H1 (cell line): ENCODE measurements around the gene EIF4ENIF1. TPM values are rescaled to one million over a fixed set of nuclear protein-coding genes. Genes with fewer than 3 reads are reported as not detected.

Experiments used
- CTCF ChIA-PET: fragments of 300-600 bp; sonication (Branson Sonifier 250); formaldehyde crosslinking; loops from one replicate; lab custom pipeline; 2021; ENCODE audit not compliant: partially characterized antibody; lab: Charles Lee
- POLR2A ChIA-PET: fragments of 300-600 bp; sonication (Branson Sonifier 250); formaldehyde crosslinking; loops from one replicate; lab custom pipeline; 2021; ENCODE audit warnings: inconsistent platforms; ENCODE audit not compliant: partially characterized antibody; lab: Charles Lee
- DNase-seq, 2 experiments: peaks; one replicate each; pipeline versions ENCODE4 v3.0.0 to v3.0.0-alpha.2; 2010 to 2022; ENCODE audit warnings: low spot score in 2 of 2, low read depth in 1 of 2, mixed read lengths in 1 of 2
- FAIRE-seq: peaks from 2 replicates; lab custom pipeline; 2011; peaks lifted over from hg19 to GRCh38; lab: Jason Lieb, UNC
- H2AFZ ChIP-seq: 2 replicates; pipeline ENCODE4 v1.8.1; 2012; ENCODE audit warnings: low read length, inconsistent platforms
- H2AK5ac ChIP-seq: 2 replicates; pipeline ENCODE4 v1.6.1; 2013; ENCODE audit warnings: low read depth, low read length
- H2BK120ac ChIP-seq: replicated peaks from 2 replicates; pipeline ENCODE3; 2013; ENCODE audit warnings: low read depth, low read length, inconsistent platforms
- H2BK12ac ChIP-seq: 2 replicates; pipeline ENCODE4 v1.6.1; 2013; ENCODE audit warnings: low read depth, low read length
- H2BK15ac ChIP-seq: 2 replicates; pipeline ENCODE4 v1.6.1; 2013; ENCODE audit warnings: low read length
- H2BK20ac ChIP-seq: 2 replicates; pipeline ENCODE4 v1.6.1; 2013; ENCODE audit warnings: low read length
- H2BK5ac ChIP-seq: 2 replicates; pipeline ENCODE4 v1.6.1; 2013; ENCODE audit warnings: low read depth, low read length
- H3K14ac ChIP-seq: 2 replicates; pipeline ENCODE4 v1.6.1; 2013; ENCODE audit warnings: inconsistent platforms; ENCODE audit not compliant: insufficient read length
- H3K18ac ChIP-seq: 2 replicates; pipeline ENCODE4 v1.6.1; 2013; ENCODE audit warnings: low read length; ENCODE audit errors: extremely low read depth
- H3K23ac ChIP-seq: 2 replicates; pipeline ENCODE4 v1.6.1; 2013; ENCODE audit warnings: inconsistent platforms; ENCODE audit not compliant: insufficient read length
- H3K23me2 ChIP-seq: 2 replicates; pipeline ENCODE4 v1.6.1; 2013; ENCODE audit warnings: low read depth, low read length
- H3K27ac ChIP-seq: 2 replicates; pipeline ENCODE4 v1.6.1; 2011; ENCODE audit warnings: low read depth, low read length, inconsistent platforms
- H3K27me3 ChIP-seq, 4 experiments: replicated peaks in 1 of 4; 1 replicate in 1 of 4; 2 replicates in 3 of 4; pipeline versions ENCODE4 v1.6.1 to v1.8.1; 2011 to 2013; ENCODE audit warnings: low read length in 3 of 4, mild to moderate bottlenecking in 3 of 4, inconsistent platforms in 2 of 4, mixed read lengths in 2 of 4, moderate library complexity in 1 of 4; ENCODE audit not compliant: control insufficient read depth in 3 of 4, insufficient read depth in 3 of 4; ENCODE audit errors: extremely low read depth in 1 of 4
- H3K36me3 ChIP-seq, 4 experiments: 2 replicates each; pipeline versions ENCODE4 v1.6.1 to v1.8.1; 2011 to 2013; ENCODE audit warnings: mild to moderate bottlenecking in 4 of 4, low read length in 3 of 4, moderate library complexity in 2 of 4, control low read depth in 1 of 4, inconsistent platforms in 1 of 4; ENCODE audit not compliant: insufficient read depth in 4 of 4, control insufficient read depth in 2 of 4
- H3K4ac ChIP-seq: replicated peaks from 2 replicates; pipeline ENCODE3; 2013; ENCODE audit warnings: low read length, low read depth, mixed read lengths, inconsistent platforms; ENCODE audit not compliant: insufficient read length
- H3K4me1 ChIP-seq, 4 experiments: replicated peaks in 1 of 4; 1 replicate in 1 of 4; 2 replicates in 3 of 4; pipeline versions ENCODE4 v1.6.1 to v1.8.1; 2011 to 2013; ENCODE audit warnings: low read length in 3 of 4, inconsistent platforms in 2 of 4, mixed read lengths in 1 of 4; ENCODE audit not compliant: insufficient read depth in 4 of 4, control insufficient read depth in 3 of 4
- H3K4me2 ChIP-seq, 2 experiments: 2 replicates each; pipeline versions ENCODE4 v1.6.1 to v1.8.1; 2011 to 2013; ENCODE audit warnings: low read depth in 2 of 2, low read length in 2 of 2, control low read depth in 1 of 2, inconsistent platforms in 1 of 2, mild to moderate bottlenecking in 1 of 2; ENCODE audit not compliant: insufficient read depth in 1 of 2
- H3K4me3 ChIP-seq, 4 experiments: fragments of 200-600, 300-600 bp in 1 of 4; sonication (generic), shearing (Covaris generic), sonication (Bioruptor Twin) in 1 of 4; 2 replicates each; pipeline versions ENCODE4 v1.5.1 to v1.8.1; 2011 to 2016; ENCODE audit warnings: low read length in 4 of 4, low read depth in 3 of 4, control low read depth in 2 of 4, inconsistent platforms in 2 of 4, mild to moderate bottlenecking in 2 of 4, mixed read lengths in 1 of 4, moderate library complexity in 1 of 4; ENCODE audit not compliant: insufficient read depth in 2 of 4; ENCODE audit errors: extremely low read depth in 1 of 4
- H3K56ac ChIP-seq: replicated peaks from 2 replicates; pipeline ENCODE3; 2013; ENCODE audit warnings: low read depth, mild to moderate bottlenecking, mixed read lengths, low read length, inconsistent platforms; ENCODE audit not compliant: insufficient read length
- H3K79me1 ChIP-seq: 2 replicates; pipeline ENCODE4 v1.6.1; 2013; ENCODE audit warnings: low read depth, low read length, control low read depth
- H3K79me2 ChIP-seq, 2 experiments: 2 replicates each; pipeline versions ENCODE4 v1.6.1 to v1.8.1; 2012 to 2013; ENCODE audit warnings: low read length in 2 of 2, mild to moderate bottlenecking in 2 of 2, inconsistent platforms in 1 of 2; ENCODE audit not compliant: insufficient read depth in 2 of 2, control insufficient read depth in 1 of 2
- H3K9ac ChIP-seq, 4 experiments: replicated peaks in 1 of 4; 1 replicate in 1 of 4; 2 replicates in 3 of 4; pipeline versions ENCODE4 v1.6.1 to v1.8.1; 2011 to 2013; ENCODE audit warnings: low read depth in 3 of 4, low read length in 3 of 4, control low read depth in 2 of 4, mild to moderate bottlenecking in 2 of 4, moderate library complexity in 2 of 4, inconsistent platforms in 1 of 4; ENCODE audit errors: extremely low read depth in 1 of 4
- H3K9me3 ChIP-seq, 2 experiments: 2 replicates each; pipeline versions ENCODE4 v1.6.1 to v1.8.1; 2012 to 2013; ENCODE audit warnings: mild to moderate bottlenecking in 2 of 2, moderate library complexity in 2 of 2, control low read depth in 1 of 2, inconsistent platforms in 1 of 2, low read depth in 1 of 2, low read length in 1 of 2, mixed read lengths in 1 of 2; ENCODE audit not compliant: insufficient read depth in 2 of 2
- H4K20me1 ChIP-seq, 2 experiments: replicated peaks in 1 of 2; 2 replicates each; pipeline versions ENCODE3 to v1.8.1; 2011 to 2013; ENCODE audit warnings: inconsistent platforms in 2 of 2, low read length in 2 of 2, mild to moderate bottlenecking in 1 of 2; ENCODE audit not compliant: insufficient read depth in 2 of 2, control insufficient read depth in 1 of 2
- H4K5ac ChIP-seq: 2 replicates; pipeline ENCODE4 v1.6.1; 2013; ENCODE audit warnings: low read length, low read depth, mixed read lengths, inconsistent platforms; ENCODE audit not compliant: insufficient read length
- H4K8ac ChIP-seq: 2 replicates; pipeline ENCODE4 v1.8.0; 2013; ENCODE audit warnings: mild to moderate bottlenecking, moderate library complexity, low read length, inconsistent platforms; ENCODE audit not compliant: insufficient read depth; ENCODE audit errors: extremely low read depth
- H4K91ac ChIP-seq: replicated peaks from 2 replicates; pipeline ENCODE3; 2013; ENCODE audit warnings: low read length, mixed read lengths, inconsistent platforms; ENCODE audit not compliant: insufficient read length
- CBX8 ChIP-seq: fragments of 300-800, 300-1000 bp; sonication (generic); IDR thresholded peaks from 2 replicates; pipeline ENCODE4 v1.7.1; 2016; ENCODE audit warnings: low read depth, low read length, borderline replicate concordance
- CTCF ChIP-seq, 3 experiments: IDR thresholded peaks; 1 replicate in 2 of 3; 2 replicates in 1 of 3; pipeline versions ENCODE4 v1.5.1 to v1.6.1; 2011; ENCODE audit warnings: low read length in 3 of 3, mild to moderate bottlenecking in 3 of 3, inconsistent platforms in 2 of 3, low read depth in 1 of 3, moderate library complexity in 1 of 3; ENCODE audit not compliant: insufficient read depth in 1 of 3; ENCODE audit errors: control extremely low read depth in 1 of 3
- EZH2 ChIP-seq: fragments of 200-600 bp; sonication (generic); IDR thresholded peaks from 2 replicates; pipeline ENCODE4 v1.7.1; 2012; ENCODE audit warnings: low read depth, mild to moderate bottlenecking, moderate library complexity, low read length, inconsistent platforms; ENCODE audit not compliant: severe bottlenecking
- GTF2F1 ChIP-seq: IDR thresholded peaks from 2 replicates; pipeline ENCODE4 v1.6.1; 2012; ENCODE audit warnings: low read depth, low read length, improper control_type of control experiment, borderline replicate concordance
- KDM5A ChIP-seq: fragments of 200-600 bp; IDR thresholded peaks from 2 replicates; pipeline ENCODE4 v1.7.1; 2012; ENCODE audit warnings: mild to moderate bottlenecking, low read length, inconsistent platforms, mixed read lengths
- MAX ChIP-seq: IDR thresholded peaks from 2 replicates; pipeline ENCODE4 v1.6.1; 2012; ENCODE audit warnings: inconsistent platforms
- POLR2AphosphoS5 ChIP-seq: IDR thresholded peaks from 2 replicates; pipeline ENCODE4 v1.6.1; 2011; ENCODE audit warnings: low read depth, low read length
- POU5F1 ChIP-seq: IDR thresholded peaks from 2 replicates; pipeline ENCODE4 v1.6.1; 2011; ENCODE audit warnings: low read depth, mild to moderate bottlenecking, low read length, moderate library complexity
- RNF2 ChIP-seq: fragments of 200-900, 300-1000 bp; sonication (generic); IDR thresholded peaks from 2 replicates; pipeline ENCODE4 v1.7.1; 2016; ENCODE audit warnings: borderline replicate concordance, low read depth, mild to moderate bottlenecking, antibody characterized with exemption, low read length; ENCODE audit not compliant: poor library complexity, severe bottlenecking; ENCODE audit errors: missing control alignments
- TAF1 ChIP-seq: IDR thresholded peaks from 2 replicates; pipeline ENCODE4 v1.6.1; 2011; ENCODE audit warnings: mild to moderate bottlenecking, low read depth, low read length
- WGBS, 2 experiments: shearing (Covaris generic) in 1 of 2; methylation state at CpG; one replicate each; pipeline versions ENCODE4 v1.1.6 to v1.1.7; 2013 to 2015; ENCODE audit warnings: low lambda C conversion rate in 2 of 2, mixed read lengths in 2 of 2, inconsistent platforms in 1 of 2, low coverage in 1 of 2, missing lambda C conversion rate in 1 of 2; ENCODE audit not compliant: insufficient replicate concordance in 2 of 2, insufficient coverage in 1 of 2, insufficient read length in 1 of 2; ENCODE audit errors: extremely low coverage in 1 of 2, missing lambda C conversion rate in 1 of 2; 5-methylcytosine and 5-hydroxymethylcytosine counted together
- polyA plus RNA-seq, 7 experiments: library from polyadenylated mRNA; depleted of rRNA in 3 of 7; stranded (reverse) in 5 of 7; unstranded in 2 of 7; fragments of >200 nt in 5 of 7; fragments of 200-250 nt in 2 of 7; gene quantifications; 1 replicate in 5 of 7; 2 replicates in 1 of 7; 4 replicates in 1 of 7; pipeline versions ENCODE4 v1.2.1 to v1.2.3, GENCODE V29; 2011 to 2013; ENCODE audit warnings: missing spikeins in 2 of 7, mixed read lengths in 2 of 7
- total RNA-seq: library from RNA; stranded (reverse); fragmentation: NEBNext Ultra II Directional; extraction: Animal tissue kit (Norgen Biotek cat#: 25700); gene quantifications from 2 replicates; pipeline ENCODE4 v1.2.1, GENCODE V29; 2021

Gene EIF4ENIF1
- total and polyA plus RNA-seq, 2 of the 8 experiments (the other 6 are each of a cell fraction or from before 2014, with no cell fraction given), result 21.9 to 23.6 TPM

GRCh38 chr22:31441652-31442051 is 48.0 kb downstream of the EIF4ENIF1 start:
- H3K56ac ChIP-seq, result no peak overlapping the region
- H3K36me3 ChIP-seq, result peaks cover 11 to 59% (median 46%) of the 10 kb centered on the region in 4 experiments
- no peak overlapping the region for H3K27ac ChIP-seq

More at GRCh38 chr22:31441652-31442051, 48.0 kb downstream of the EIF4ENIF1 start:
- Histone ChIP-seq H3K4ac (no peak overlapping the region), H2BK5ac (no peak overlapping the region), H2BK15ac (no peak overlapping the region), H2AK5ac (no peak overlapping the region), H2AFZ (no peak overlapping the region), H3K14ac (no peak overlapping the region), H3K23me2 (no peaks in the 10 kb centered on the region), H3K18ac (no peak overlapping the region), H3K4me1 (no peaks in the 10 kb centered on the region), H3K23ac (no peak overlapping the region), H2BK12ac (no peak overlapping the region), H3K79me2 (no peaks in the 10 kb centered on the region), H3K79me1 (no peaks in the 10 kb centered on the region), H3K9me3 (no peaks in the 10 kb centered on the region), H2BK20ac (no peak overlapping the region), H4K20me1 (peaks cover 0 to 2% of the 10 kb centered on the region in 2 experiments), H3K9ac (no peak overlapping the region; a peak in 1 of 7 replicates), H3K27me3 (no peaks in the 10 kb centered on the region), H3K4me3 (no peak overlapping the region), H4K8ac (no peak overlapping the region; the same call in 1 of the 2 replicates), H2BK120ac (no peak overlapping the region), H4K5ac (no peak overlapping the region), H4K91ac (no peak overlapping the region), H3K4me2 (no peak overlapping the region)
- FAIRE-seq (no peak), DNase-seq (no peak)
- TF ChIP-seq KDM5A (no peak), GTF2F1 (no peak), POLR2AphosphoS5 (no peak), TAF1 (no peak), MAX (no peak), CBX8 (no peak), RNF2 (no peak), POU5F1 (no peak), CTCF (IDR thresholded peaks at IDR 0.05; ENCODE audit: control extremely low read depth in 1 of 3, insufficient read depth in 1 of 3, low read depth in 1 of 3, low read length in 3 of 3) (no peak), EZH2 (no peak)
- 98% methylated on average over 5 of the region's 5 CpGs; no CpG with 5 or more reads in 1 of the 2 experiments for WGBS, 2 experiments
- ChIA-PET POLR2A (interaction anchor here (5.2 kb wide), 1 partner anchor 10 kb away, joined by 23 read pairs; no protein-coding TSS in a partner anchor), CTCF (interaction anchor here (0.9 kb wide), 1 partner anchor 12 kb away, joined by 3 read pairs; no protein-coding TSS in a partner anchor)
